RPMI7951 (cell line): ENCODE measurements around the gene RPP30. TPM values are rescaled to one million over a fixed set of nuclear protein-coding genes. Genes with fewer than 3 reads are reported as not detected.

Experiments used
- DNase-seq: peaks from one replicate; pipeline ENCODE4 v3.0.0-alpha.2; 2012; ENCODE audit warnings: low read depth
- total RNA-seq: library from RNA; depleted of rRNA; stranded (reverse); fragments of >200 nt; shearing (Covaris generic); gene quantifications from 2 replicates; pipeline ENCODE4 v1.2.3, GENCODE V29; 2014; rRNA removed

Gene RPP30
- 85.4 and 97.6 TPM in 2 replicates for total RNA-seq

GRCh38 chr10:90871766-90872647 is at the start of gene RPP30:
Gene RPP30, plus strand, starts transcription at chr10:90871974. Its CDS starts 13 bp downstream, at chr10:90871987.
- DNase-seq: peak; percentile 74

GRCh38 chr10:90822508-90822907 is 49.3 kb upstream of the RPP30 start:
- no peak for DNase-seq

GRCh38 chr10:90832111-90832510 is 39.7 kb upstream of the RPP30 start:
- no peak for DNase-seq

- DNase-seq: peak; percentile 53
These were observed 37.4 kb upstream of the RPP30 start for GRCh38 chr10:90834326-90834725.

GRCh38 chr10:90837486-90837885 is 34.3 kb upstream of the RPP30 start:
- DNase-seq: no peak

GRCh38 chr10:90842725-90843124 is 29.0 kb upstream of the RPP30 start:
- no peak for DNase-seq

GRCh38 chr10:90845726-90846125 is 26.0 kb upstream of the RPP30 start:
- no peak for DNase-seq

GRCh38 chr10:90846746-90847145 is 25.0 kb upstream of the RPP30 start:
- DNase-seq: no peak

- peak; percentile 79 for DNase-seq
These were observed 24.3 kb upstream of the RPP30 start for GRCh38 chr10:90847436-90847835.

GRCh38 chr10:90849956-90850749 is 21.6 kb upstream of the RPP30 start:
- DNase-seq: peak; percentile 61

GRCh38 chr10:90855126-90855525 is 16.6 kb upstream of the RPP30 start:
- DNase-seq: no peak

- peak; percentile 40 for DNase-seq
These were observed 15.5 kb upstream of the RPP30 start for GRCh38 chr10:90856261-90856660.

GRCh38 chr10:90856964-90857634 is 14.7 kb upstream of the RPP30 start:
- no peak for DNase-seq

- peak; percentile 60 for DNase-seq
These were observed 13.9 kb upstream of the RPP30 start, which contains the start of gene HTR7 for GRCh38 chr10:90857635-90858460. Gene HTR7, minus strand, starts transcription at chr10:90858039. Its CDS starts 368 bp downstream, at chr10:90857671.

- DNase-seq: no peak
These were observed 13.3 kb upstream of the RPP30 start for GRCh38 chr10:90858461-90858968.

- DNase-seq: peak; percentile 84
These were observed 12.4 kb upstream of the RPP30 start for GRCh38 chr10:90859321-90859751.

GRCh38 chr10:90860790-90861189 is 11.0 kb upstream of the RPP30 start:
- no peak for DNase-seq

GRCh38 chr10:90862908-90863514 is 8.8 kb upstream of the RPP30 start:
- peak; percentile 39 for DNase-seq

- DNase-seq: no peak
These were observed 6.4 kb upstream of the RPP30 start for GRCh38 chr10:90865401-90865800.

GRCh38 chr10:90866050-90866598 is 5.7 kb upstream of the RPP30 start:
- no peak for DNase-seq
